ENCODE results near the gene CTNNBL1.
"Not testable (repeated sequence)": the region's sequence is repeated elsewhere in the genome, so short reads cannot be mapped to it uniquely, and the experiment has no call there.

CTNNBL1 gene

DNA sequence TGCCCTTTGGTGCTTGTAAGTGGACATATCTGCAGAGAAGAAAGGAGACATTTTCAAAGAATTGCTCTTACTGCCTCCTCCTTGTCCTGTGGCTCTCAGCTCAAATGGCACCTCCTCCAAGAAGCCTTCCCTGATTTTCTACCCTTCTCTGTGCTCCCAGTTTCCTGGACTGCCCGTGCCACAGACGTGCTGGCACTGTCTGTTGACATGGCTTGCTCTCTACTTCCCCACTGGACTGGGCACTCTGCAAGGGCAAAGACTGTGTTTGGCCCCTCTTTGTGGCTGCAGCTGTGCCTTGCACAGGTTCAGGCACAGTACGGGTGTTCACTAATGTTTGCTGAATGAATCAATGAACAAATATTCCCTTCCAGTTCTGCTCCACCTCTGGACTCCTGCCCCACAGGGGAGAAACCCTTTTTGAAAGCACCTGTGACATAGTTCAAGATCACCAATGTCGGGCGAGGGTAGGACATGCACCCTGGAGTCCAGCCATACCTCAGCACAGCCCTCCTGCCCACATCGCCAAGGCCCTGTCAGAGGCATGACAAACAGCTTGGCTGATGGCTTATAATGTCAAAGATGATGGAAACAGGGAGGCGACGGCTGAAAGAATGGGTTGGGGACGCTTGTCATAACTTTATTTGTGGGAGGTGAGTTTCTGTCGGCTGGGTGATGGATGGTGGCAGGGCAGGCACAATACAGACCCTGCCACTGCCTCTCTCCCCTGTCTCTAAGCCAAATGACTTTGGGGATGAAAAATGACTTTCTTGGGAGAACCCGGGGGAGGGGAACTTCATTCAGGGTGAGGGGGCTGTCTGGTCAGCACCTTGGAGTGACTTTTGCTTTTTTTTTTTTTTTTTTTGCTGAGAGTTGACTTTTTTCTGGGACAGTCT, 15.6 kb upstream of the CTNNBL1 start:
- in situ Hi-C loops (cut with MboI; ENCODE audit: low sequenced_read_pairs) = no loop called here

DNA sequence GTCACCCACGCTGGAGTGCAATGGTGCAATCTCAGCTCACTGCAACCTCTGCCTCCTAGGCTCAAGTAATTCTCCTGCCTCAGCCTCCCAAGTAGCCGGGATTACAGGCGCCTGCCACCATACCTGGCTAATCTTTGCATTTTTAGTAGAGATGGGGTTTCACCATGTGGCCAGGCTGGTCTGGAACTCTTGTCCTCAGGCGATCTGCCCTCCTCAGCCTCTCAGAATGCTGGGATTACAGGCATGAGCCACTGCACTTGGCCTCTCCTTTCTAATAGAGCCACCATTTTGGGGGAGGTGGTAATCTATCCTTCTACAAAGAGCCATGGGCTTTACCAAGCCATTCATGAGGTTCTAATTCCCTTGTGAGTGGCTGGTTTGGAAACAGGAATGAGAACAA, 14.1 kb upstream of the CTNNBL1 start:
- in situ Hi-C loops (cut with MboI; ENCODE audit: low sequenced_read_pairs) = not testable (repeated sequence)

DNA sequence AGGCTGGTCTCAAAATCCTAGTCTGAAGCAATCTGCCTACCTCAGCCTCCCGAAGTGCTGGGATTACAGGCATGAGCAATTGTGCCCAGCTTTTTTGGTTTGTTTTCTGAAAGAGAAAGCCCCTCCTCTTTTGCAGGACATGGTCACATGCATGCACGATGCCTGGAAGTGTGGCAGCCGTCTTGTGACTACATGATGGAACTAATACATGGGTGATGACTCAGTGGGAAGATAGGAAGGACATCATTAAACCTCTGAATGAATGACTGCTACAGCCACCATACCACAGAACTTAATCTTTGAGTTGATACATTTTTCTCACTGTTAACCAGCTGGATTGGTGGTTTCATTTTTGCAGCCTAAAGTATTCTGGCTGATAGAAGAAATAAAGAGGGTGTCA, 13.4 kb upstream of the CTNNBL1 start:
- in situ Hi-C loops (cut with MboI; ENCODE audit: low sequenced_read_pairs) = no loop called here

DNA sequence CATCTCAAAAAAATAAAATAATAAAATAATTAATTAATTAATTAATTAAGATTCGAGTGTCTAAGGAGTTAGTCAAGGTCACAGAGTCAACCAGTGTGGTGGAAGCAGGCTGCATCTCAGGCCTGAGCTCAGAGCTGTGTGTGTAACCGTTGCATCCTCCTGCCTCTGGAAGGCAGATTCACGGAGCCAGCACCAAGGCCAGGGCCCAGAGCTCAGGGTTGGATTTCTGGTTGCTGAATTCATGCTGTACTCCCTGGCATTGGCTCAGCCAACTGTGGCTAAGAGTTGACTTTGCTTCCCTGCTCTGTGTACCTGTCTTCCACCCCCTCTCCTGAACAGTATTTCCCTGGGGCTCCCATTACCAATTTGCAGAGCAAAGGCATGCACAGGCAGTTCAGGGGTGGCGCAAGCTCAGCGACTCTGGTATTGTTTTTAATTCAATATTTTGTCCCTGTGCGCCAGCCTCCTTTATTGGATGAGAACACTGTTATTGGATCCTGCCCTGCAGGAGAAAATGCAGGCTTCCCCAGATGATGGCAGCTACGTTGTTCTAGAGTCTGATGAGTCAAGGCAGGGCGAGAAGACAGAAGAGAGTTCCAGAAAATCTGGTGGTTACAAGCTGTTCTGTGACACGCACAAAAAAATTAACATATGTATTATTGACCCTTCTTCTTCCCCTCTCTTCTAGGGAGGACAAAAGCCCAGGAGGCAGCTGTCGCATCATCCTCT, 12.3 kb upstream of the CTNNBL1 start:
- in situ Hi-C loops (cut with MboI; ENCODE audit: low sequenced_read_pairs) = no loop called here

DNA sequence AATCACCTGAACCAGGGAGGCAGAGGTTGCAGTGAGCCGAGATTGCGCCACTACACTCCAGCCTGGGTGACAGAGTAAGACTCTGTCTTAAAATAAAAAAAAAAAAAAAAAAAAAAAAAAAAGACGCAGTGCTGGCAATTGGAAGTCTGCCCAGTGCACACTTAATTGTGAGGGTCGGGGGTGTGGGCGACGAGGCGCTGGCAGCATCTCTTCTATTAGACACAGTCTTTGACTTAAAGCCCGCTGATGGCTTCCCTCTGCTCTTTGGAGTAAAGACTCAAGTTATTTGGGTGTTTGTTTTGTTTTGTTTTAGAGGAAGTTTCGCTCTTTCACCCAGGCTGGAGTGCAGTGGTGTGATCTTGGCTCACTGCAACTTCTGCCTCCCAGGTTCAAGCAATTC, 10.7 kb upstream of the CTNNBL1 start:
- in situ Hi-C loops (cut with MboI; ENCODE audit: low sequenced_read_pairs) = not testable (repeated sequence)

DNA sequence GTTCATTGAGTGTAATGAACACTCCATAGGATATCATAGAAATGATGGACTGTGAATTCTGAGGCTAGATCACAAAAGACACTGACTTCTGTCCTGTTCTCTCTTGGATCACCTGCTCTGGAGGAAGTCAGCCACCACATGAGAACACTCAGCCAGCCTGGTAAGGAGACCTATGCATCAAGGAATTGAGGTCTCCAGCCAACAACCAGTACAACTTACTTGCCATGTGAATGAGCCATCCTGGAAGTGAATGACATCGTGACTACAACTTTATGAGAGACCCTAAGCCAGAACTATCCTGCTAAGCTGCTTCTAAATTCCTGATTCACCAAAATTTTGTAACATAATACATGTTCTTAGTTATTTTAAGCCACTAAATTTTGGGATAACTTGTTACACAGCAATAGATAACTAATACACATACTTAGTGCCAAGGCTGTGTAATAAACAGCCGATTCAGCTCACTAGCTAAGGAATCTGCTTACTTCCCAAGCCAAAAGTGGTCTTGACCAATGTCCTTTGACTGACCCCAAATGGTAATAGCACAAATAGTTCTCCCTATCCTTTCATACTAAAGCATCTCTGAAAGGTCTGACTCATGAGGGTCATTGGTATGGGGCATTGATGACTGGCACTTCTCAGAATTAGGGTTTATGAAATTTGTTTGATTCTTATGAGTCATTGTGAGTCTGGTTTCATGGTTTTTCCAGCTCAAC, 6.9 kb upstream of the CTNNBL1 start:
- in situ Hi-C loops (cut with MboI; ENCODE audit: low sequenced_read_pairs) = no loop called here

DNA sequence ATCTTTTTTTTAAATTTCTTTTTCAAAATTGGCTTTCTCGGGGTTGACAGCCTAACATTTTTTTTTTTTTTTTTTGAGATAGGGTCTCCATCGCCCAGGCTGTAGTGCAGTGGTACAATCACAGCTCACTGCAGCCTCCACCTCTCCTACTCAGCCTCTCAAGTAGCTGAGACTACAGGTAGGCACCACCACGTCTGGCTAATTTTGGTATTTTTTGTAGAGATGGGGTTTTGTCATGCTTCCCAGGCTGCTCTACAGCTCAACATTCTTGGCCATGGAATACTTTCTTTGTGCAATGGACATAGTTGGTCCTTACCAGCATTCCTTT, 6.4 kb upstream of the CTNNBL1 start:
- in situ Hi-C loops (cut with MboI; ENCODE audit: low sequenced_read_pairs) = no loop called here

DNA sequence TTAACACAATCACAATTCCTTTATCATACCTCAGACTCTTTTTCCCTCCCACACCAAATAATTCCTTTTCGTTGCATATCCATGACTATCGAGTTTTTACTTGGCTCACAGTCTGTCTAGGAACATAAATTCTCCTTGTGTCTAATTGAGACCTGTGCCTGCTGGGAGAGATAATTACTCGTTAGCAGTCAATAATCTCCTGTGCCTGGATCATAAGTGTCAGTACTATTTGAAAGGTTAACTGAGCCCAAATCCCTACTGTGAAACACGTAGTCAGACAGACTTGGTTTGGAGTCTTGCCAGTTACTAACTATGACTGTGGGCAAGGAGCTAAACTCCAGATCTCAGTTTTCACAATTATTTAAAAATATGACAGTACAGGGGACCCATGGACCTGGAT, 5.7 kb upstream of the CTNNBL1 start:
- in situ Hi-C loops (cut with MboI; ENCODE audit: low sequenced_read_pairs) = no loop called here

DNA sequence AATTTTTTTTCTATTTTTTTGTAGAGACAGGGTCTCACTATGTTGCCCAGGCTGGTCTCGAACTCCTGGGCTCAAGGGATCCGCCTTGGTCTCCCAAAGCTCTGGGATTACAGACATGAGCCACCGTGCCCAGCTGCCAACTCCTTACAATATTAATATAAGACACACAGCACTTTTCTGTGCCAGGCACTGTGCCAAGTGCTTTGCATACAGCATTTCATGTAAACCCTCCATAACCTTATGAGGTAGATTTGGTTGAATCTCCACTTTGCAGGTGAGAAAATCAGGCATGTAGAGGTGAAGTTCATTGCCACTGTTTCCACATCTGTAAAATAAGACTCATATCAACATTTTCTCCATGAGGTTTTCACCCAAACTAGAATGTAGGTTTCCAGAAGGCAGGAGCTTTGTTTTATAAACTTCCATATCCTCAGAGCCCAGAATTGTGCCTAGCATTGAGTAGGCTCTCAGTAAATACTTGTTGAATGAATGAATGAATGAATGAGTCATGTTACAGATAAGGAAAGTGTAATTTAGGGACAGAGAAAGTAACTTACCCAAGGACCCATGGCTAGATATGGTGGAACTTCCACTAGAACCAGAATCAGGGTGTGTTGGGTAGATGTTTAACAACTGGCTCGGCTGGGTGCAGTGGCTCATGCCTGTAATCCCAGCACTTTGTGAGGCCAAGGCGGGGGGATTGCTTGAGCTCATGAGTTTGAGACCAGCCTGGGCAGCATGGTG, 3.0 kb upstream of the CTNNBL1 start:
- in situ Hi-C loops (cut with MboI; ENCODE audit: low sequenced_read_pairs) = no loop called here

DNA sequence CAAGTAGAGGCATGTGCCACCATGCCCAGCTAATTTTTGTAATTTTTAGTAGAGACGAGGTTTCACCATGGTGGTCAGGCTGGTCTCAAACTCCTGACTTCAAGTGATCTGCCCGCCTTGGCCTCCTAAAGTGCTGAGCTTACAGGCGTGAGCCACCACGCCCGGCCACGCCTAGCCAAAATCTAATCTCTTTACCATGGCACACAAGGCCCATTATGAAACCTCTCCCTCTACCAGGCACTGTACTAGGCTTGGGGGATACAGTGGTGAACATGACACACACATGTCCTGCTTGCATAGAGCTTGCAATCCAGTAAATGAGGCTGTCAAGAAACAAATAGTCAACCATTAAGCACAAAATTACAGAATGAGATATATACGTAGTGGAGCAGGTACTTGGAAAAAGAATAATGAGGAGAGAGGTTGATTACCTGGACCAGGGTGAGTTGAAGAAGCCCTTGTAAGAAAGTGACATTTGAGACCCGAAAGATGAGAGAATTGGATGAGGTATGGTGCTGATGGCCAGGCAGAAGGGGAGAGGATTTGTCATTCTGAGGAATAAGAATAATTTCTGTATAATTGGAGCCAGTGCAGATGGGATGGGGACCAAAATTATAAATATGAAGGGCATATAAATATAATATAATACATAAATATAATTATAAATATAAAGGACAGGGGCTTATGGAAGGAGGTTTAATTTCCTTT, 1.2 kb upstream of the CTNNBL1 start:
- in situ Hi-C loops (cut with MboI; ENCODE audit: low sequenced_read_pairs) = no loop called here

DNA sequence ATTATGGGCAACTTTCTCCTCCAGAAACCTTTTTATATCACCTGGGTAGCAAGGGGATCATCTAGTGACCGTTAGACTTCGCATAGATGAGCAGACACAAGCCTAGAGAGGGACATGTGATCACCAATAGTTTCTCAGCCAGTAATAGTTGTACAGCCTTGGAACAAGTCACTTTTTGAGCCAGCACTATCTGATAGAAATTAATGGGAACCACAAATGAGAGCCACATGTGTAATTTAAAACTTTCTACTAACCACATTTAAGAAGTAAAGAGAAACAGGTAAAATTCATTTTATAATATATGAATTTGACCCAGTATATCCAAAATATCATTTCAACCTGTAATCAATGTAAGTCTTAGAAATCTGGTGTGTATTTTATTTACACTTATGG, 592 bp upstream of the CTNNBL1 start:
- in situ Hi-C loops (cut with MboI; ENCODE audit: low sequenced_read_pairs) = no loop called here

DNA sequence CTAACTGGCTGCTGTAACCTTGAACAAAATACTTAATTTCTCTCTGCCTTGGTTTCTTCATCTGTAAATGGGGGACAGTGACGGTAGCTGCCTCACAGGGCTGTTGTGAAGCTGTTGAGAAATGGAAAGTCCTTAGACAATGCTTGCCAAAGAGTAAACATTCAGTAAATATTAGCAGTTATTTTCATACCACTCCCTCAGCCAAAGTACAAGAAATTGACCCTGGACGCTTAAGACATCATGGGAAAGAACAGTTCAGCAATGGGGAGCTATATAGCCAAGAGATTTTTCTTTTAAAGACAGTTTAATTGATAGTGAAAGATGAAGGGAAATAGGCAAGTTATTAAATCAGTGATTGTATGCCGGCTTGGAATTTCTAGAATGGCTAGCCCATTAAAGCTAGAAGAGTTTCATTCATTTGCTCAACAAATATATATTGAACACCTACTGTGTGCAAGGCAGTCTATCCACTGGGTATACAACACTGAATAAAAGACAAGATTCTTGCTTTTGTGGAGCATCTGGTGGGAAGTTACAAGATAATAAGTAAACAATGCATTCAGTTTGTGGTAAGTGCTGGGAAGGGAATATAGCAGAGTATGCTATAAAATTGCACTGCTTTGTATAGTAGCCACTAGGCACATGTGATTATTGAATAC, 2.0 kb downstream of the CTNNBL1 start:
- in situ Hi-C loops (cut with MboI; ENCODE audit: low sequenced_read_pairs) = no loop called here

DNA sequence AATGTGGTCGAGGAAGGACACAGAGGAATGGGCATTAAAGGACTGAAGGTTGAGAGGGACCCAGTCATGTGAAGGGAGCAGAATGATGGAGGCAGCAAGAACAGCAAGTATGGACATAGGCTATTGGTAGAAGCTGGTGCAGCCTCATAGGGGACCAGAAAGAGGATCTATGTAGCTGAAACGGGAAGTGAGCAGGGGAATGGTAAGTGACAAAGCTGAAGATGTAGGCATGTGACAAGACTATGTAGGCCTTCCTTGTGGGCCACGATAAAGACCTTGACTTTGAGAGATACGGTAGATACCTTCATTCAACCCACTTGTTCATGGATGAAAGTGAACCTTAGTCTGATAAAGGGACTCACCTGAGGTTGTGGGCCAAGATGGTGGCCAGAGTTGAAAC, 3.5 kb downstream of the CTNNBL1 start:
- in situ Hi-C loops (cut with MboI; ENCODE audit: low sequenced_read_pairs) = no loop called here

DNA sequence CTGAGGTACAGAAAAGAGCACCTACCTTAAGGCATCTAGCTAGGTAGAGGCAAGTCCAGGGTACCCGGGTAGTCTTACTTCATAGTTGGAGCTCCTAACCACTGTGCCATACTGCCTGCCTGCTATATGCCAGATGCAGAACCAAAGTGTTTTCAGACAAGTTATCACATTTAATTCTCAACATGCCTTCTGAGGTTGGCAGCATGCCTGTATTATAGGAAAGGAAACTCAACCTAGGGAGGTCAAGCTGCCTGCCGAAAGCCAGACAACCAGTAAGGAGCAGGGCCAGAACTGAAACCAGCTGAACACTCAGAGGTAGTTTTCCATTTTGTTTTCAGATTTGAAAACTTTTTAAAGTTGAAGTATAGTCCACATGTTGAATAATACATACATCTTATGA, 5.4 kb downstream of the CTNNBL1 start:
- in situ Hi-C loops (cut with MboI; ENCODE audit: low sequenced_read_pairs) = no loop called here

DNA sequence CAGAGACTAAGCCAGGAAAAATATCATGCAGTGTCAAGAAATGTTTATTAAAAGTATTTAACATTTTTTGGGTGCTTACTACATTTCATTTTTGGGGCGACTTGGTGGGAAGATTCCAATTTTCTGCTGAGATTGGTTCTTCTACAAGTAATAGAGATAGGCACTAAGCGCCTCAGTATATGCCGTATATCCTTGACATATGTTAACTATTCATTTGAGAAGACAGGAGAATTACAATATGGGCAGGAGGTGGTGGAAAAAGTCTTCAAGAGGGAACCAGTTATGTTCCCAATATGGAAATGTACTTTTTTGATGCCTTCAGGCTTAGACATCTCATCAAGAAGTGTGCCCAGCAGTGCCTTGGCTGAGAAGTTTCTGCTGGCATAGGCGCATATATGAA, 6.5 kb downstream of the CTNNBL1 start:
- in situ Hi-C loops (cut with MboI; ENCODE audit: low sequenced_read_pairs) = no loop called here

DNA sequence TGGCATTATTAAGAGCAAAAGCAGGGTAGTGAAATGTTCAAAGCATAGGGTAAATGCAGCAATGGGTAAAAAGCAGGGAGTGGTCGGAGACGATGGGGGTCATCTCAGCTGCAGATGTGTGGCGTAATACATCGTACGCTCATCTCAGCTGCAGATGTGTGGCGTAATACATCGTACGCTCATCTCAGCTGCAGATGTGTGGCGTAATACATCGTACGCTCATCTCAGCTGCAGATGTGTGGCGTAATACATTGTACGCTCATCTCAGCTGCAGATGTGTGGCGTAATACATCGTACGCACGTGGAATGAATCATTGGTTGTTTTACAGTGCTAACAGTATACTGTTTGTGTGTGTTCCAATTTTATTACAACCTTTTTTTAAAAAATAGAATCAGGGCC, 7.8 kb downstream of the CTNNBL1 start:
- in situ Hi-C loops (cut with MboI; ENCODE audit: low sequenced_read_pairs) = not testable (repeated sequence)

DNA sequence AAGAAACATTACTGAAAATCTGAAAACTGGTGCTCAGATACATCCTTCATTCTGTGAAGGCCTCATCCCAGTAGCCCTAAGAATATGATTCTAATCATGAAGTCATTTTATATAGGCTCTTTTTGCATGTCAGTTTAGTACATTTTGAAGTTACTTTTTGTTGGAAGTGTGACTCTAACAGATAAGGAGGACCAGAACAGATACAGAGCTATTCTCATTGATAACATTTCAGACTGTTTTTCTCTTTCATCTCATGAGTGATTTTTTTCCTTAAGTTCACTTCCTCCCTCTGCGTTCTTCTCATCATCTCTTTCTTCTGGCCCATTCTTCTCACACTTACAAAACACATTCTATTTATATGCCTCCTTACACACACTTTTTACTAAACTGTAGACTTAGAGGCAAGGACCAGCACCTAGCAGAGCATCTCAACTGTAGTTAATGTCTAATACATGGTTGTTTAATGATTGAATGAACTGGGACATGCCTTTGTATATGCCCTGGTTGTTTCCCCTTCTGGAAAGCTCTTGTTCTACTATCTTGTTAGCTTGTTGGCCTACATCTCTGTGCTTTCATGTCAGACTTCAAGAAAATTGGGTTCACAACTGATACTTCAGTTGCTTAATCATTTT, 8.7 kb downstream of the CTNNBL1 start:
- in situ Hi-C loops (cut with MboI; ENCODE audit: low sequenced_read_pairs) = no loop called here

DNA sequence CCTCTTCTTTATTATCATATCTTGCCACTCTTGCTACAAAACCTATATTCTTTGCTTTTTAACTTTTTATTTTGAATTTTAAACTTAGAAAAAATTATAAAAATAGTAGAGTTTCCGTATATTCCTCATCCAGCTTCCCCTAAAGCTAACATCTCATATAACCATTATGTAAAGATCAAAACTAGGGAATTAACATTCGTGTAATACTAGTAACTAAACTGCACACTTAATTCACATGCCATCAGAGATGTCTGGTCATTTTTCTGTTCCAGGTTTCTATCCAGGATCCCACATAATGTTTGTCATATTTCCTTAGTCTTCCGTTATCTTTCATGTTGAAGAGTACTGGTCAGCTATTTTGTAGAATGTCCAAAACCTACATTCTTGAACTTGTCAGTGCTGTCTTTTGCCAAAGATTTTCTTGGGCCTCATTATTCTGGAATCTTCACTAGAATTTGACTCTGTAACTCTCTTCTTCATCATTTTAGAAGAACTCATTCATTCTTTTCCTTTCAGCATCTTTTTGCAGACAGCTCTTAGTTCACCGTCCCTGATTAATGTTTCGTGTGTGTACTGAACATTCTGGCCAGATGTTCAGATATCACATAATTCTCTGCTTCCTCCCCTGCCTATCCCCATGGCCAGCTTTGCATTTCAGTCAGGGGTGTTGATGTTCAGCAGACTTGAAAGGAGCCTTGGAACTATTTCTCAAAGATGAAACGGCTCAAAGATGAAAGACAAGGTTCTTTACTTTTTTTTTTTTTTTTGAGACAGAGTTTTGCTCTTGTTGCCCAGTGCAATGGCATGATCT, 9.4 kb downstream of the CTNNBL1 start:
- in situ Hi-C loops (cut with MboI; ENCODE audit: low sequenced_read_pairs) = no loop called here

DNA sequence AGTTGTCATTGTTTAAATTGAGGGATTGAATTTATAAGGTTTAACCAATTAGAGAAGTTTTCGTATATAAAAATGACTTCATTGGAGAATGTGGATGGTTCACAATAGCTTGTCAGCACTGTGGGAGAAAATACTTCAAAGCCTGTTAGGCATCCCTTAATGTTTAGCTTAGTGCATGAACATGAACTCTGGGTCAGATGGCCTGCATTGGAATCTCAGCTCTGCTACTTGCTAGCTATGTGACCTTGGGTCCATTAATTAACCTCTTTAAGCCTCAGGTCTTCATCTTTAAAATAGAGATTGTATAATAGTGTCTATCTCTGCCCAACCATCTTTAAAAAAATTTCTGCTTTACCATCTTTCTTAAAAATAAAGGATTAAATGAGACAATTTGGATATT, 11.1 kb downstream of the CTNNBL1 start:
- in situ Hi-C loops (cut with MboI; ENCODE audit: low sequenced_read_pairs) = no loop called here

Measured in HL-60/S4 treated with retinoic acid at 250 ng/mL for 4 days and 3 days (cell line).